ENCODE measurements around the gene ADAMTS4.

ADAMTS4 gene

GRCh38 chr1:161195171-161195570, 3.7 kb downstream of the ADAMTS4 start:
- no peak for DNase-seq

GRCh38 chr1:161193561-161194235, 5.2 kb downstream of the ADAMTS4 start:
- DNase-seq = no peak

DNA sequence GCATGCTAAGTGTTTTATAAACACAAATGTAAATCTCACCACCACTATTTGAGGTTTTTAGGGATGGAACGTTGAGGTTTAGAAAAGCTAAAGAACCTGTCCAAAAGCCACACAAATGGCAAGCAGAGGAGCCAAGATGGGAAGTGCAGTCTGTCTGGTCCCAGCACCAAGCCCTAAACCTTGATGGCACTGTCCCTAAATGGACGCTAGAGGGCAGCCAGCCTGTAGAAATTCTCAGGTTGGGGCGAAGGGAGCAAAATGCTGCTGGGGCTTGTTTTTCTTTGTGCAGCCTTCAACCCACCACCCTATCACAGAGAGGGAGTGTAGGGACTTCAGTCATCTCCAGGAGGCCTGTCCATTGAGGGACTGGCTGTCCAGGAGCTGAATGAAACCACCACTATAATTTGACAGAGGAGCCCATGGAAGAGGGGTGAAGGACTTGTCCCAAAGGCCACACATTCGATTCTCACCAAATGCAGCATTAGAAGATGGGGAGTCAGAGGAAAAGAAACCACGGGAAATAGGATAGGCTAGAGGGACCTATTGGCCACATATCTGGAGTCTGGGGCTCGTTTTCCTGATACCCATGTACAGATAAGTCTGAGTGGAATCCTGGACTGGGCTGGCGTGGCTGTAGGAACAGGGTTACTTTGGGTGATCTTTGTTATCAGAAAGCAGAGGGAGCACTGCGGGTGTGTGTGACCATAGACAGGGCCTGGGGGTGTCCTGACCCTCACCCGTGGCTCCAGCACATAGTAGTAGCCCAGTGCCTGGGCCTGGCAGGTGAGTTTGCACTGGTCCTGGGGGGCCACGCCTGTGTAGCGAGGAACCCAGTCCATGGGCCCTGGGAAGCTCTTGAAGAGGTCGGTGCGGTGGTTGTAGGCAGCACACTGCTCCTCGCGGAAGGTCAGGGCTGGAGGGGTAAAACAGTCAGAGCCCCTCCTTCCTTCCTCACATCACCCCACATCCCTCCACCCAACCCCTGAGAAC, 6.1 kb downstream of the ADAMTS4 start:
- peak; percentile 64 for DNase-seq

GRCh38 chr1:161191971-161192370, 6.9 kb downstream of the ADAMTS4 start:
- DNase-seq = no peak

- DNase-seq = peak; percentile 30
These were observed 7.8 kb downstream of the ADAMTS4 start for GRCh38 chr1:161190962-161191521.

GRCh38 chr1:161189036-161189435, 9.8 kb downstream of the ADAMTS4 start:
- no peak for DNase-seq

DNA sequence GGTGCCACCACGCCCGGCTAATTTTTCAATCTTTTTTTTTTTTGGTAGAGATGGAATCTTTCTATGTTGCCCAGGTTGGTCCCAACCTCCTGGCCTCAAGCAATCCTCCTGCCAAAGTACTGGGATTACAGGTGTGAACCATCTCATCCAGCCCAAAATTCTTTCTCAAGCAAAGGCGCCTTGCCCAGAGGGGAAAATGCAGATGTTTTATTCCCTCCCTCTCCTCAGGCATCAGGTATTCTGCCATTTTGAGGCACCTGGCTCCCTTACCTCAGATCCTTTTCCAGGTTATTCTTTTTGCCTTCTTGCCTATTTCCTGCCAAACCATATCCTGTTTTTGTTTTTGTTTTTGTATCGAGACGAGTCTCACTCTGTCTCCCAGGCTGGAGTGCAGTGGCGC, 10.5 kb downstream of the ADAMTS4 start:
- DNase-seq = no peak

- no peak for DNase-seq
These were observed 11.5 kb downstream of the ADAMTS4 start for GRCh38 chr1:161187311-161187710.

DNA sequence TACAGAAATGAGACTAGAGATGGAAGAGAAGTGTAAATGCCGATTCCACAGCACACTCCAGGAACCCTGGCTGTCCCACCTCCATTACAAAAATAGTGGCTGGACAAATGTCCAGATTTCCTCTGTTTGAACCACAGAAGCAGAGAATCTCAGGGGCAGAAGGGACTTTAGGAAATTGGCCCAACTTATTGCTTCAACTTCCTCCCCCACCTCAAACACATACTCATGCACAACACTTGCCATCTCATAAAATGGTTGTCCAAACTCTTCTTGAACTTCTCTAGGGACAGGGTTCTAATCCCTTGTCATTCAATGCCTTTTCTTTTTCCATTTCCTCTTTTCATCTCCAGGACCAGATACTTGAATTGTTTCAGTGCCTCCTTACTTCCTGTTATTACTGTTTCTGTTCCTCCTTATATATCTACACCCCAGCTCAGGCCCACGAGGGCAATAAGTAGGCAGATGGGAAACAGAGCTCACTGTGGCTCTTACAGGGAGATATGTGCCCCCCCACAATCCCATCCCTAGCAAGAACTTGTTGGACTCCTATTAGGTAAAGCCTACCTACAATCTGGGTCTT, 13.0 kb downstream of the ADAMTS4 start:
- DNase-seq = peak; percentile 19

- DNase-seq = peak; percentile 97
These were observed 13.6 kb downstream of the ADAMTS4 start for GRCh38 chr1:161185282-161185682.

DNA sequence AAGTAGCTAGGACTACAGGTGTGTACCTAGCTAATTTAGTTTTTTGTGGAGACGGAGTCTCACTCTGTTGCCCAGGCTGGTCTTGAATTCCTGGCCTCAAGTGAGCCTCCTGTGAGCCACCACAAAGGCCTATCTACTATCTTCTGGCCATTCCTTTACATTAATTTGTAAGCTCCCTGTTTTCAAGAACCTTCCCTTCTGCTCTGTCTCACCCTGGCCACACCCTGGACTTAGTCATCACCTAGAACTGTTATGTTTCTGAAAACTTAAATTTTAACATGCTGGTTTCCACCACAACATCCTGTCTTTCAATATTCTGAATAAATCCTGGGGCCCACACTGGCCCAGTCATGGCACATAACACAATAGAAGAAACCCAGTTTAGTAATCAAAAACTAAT, 16.6 kb downstream of the ADAMTS4 start:
- DNase-seq = no peak

DNA sequence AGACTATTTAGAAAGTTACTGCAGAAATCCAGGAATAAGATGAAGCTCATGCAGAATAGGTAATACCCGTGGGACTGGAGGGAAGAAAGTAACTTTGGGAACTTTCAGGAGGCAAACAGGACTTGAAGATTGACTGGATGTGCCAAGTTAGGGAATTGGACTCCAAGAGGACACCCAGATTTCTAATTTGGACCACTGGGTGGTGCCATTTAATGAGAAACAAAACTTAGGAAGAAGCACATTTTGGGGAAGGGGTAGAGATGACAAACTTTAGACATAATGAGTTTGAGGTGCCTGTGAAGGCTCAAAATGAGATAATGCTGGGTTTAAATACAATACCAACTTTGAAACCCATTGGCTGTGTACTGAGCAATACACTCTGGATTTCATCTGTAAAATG, 18.2 kb downstream of the ADAMTS4 start:
- DNase-seq = peak; percentile 18

GRCh38 chr1:161179698-161180097, 19.2 kb downstream of the ADAMTS4 start:
- DNase-seq = no peak

DNA sequence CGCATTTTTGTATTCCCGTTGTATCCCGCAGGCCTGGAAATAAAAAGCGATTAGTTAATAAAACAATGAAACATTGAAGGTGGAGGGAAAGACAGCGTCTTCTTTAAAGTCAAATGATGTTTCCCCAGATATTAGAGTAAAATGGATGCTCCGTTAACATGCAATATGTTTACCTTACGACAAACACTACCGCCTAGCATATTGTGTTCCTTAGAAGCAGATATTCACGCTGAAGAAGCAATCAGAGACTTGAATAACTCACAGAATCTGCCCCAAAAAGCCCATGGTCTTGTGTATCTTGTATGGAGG, 21.0 kb downstream of the ADAMTS4 start:
- DNase-seq = no peak

DNA sequence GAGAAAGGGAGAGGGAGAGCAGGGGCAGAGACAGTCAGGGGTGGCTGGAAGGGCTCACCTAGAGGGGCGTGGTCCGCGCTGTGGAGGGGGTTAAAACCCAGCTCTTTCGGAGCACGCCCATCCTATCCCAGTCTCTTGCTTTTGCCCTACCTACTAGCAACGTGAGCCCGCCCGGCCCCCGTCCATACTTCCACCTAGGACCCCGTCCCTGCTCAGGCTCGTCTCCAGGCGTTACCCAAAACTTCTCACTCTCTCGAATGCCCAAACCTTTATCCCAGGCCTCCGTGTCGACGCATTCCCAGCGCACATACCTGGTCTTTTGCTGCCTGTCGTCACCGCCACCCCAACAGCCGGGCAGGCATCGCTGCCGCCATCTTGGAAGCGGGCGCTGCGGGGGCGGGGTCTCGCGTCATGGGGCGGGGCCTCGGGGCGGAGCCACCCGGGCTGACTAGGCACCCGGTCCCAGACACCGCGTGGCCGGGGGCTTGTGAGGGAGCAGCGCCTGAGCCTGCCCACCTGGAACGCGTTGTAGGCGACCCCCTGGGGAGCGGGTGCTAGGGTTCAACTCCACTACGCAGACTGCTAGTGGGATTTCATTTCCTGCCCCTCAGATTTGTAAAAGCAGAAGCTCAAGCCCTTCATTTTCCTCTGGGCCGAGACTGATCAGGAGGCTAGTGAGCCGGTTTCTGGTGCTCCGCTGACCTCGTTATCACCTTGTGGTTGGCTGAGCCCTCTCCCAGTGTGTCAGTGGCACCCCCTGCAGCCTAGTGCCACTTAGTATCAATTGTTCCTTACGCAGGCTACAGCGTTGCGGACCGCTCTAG, 21.5 kb downstream of the ADAMTS4 start, which contains the start of gene B4GALT3:
B4GALT3 (minus strand) TSS at position 396 of the 824 bp plus-strand sequence. CDS start 1,447 bp downstream, outside the sequence.
- peak; percentile 63 for DNase-seq

GRCh38 chr1:161176468-161177111, 22.3 kb downstream of the ADAMTS4 start:
- no peak for DNase-seq

DNA sequence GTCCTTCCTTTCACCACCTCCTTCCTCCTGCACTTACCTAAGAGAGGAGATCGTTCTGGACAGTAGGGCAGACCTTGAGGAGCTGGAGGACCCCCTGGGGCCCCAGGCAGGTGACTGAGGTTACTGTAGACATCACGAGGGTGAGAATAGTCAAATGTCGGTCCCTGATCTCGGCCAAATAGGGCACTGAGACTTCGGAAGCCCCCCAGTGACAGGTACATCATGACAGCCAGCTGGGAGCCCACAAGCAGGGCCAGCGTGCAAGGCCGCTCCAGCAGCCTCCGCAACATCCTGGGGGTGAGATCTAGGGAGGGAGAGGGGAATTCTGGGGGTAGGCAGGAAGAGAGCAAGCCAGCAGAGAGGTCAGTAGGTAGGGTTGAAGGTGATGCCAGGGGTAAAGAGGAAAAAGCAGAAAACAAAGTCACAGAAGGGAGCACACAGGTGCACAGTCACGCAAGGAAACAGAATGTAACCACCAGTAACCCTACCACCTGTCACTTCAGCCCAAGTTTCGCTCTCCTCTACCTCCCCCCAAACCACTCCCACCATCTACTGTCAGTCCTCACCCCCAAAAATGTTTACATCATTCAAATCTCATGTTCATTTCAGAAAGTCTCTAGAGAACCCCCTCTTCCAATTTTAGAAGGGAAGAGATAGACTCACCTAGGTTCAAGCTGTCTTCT, 22.9 kb downstream of the ADAMTS4 start:
- no peak for DNase-seq

- DNase-seq = no peak
These were observed 23.9 kb downstream of the ADAMTS4 start for GRCh38 chr1:161174911-161175310.

GRCh38 chr1:161173711-161174110, 25.1 kb downstream of the ADAMTS4 start:
- DNase-seq = no peak

DNA sequence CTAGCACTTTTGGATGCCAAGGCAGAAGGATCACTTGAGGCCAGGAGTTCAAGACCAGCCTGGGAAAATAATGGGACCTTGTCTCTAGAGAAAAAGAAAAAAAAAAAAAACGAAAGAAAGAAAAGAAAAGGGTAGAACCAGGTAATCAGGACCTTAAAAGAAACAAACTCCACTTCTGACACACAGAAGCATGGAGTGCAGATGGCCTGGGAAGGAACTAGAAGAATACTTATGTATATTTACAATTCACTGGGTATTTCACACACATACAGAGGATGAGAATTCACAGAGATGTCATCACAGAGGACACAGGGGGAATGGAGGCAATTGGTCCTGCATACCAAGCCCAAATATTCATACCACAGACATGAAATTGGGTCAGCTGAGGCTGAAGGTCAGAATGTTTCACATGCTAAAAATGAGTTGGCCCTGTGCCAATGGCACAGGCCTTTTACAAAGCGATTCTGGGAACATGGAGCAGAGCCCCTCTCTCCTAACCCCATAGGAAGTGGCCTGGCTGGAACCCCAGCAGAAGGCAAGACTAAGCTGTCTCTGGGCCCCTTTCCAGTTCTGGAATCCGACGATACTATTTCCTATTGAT, 26.0 kb downstream of the ADAMTS4 start:
- DNase-seq = no peak

- DNase-seq = no peak
These were observed 26.5 kb downstream of the ADAMTS4 start for GRCh38 chr1:161172349-161172748.
